Osteoblast (primary cell): Measurements from ENCODE around the gene NR2E1. TPM values are rescaled to one million over a fixed set of nuclear protein-coding genes. Genes with fewer than 3 reads are reported as not detected.

Experiments used
- DNase-seq: peaks from one replicate; pipeline ENCODE4 v3.0.0; 2011; ENCODE audit warnings: low spot score, mixed read lengths; ENCODE audit not compliant: insufficient read length; ENCODE audit errors: missing footprints
- H2AFZ ChIP-seq: 2 replicates; pipeline ENCODE4 v1.6.0; 2011; ENCODE audit warnings: mild to moderate bottlenecking, low read length
- H3K27ac ChIP-seq: 2 replicates; pipeline ENCODE4 v1.5.1; 2011; ENCODE audit warnings: mild to moderate bottlenecking, low read depth, low read length, moderate library complexity
- H3K27me3 ChIP-seq: 2 replicates; pipeline ENCODE4 v1.6.0; 2012; ENCODE audit warnings: mild to moderate bottlenecking, control low read depth, inconsistent platforms, low read length, moderate library complexity; ENCODE audit not compliant: insufficient read depth
- H3K36me3 ChIP-seq: 2 replicates; pipeline ENCODE4 v1.5.1; 2011; ENCODE audit warnings: mild to moderate bottlenecking, low read length, control low read depth, moderate library complexity; ENCODE audit not compliant: insufficient read depth
- H3K4me1 ChIP-seq: 2 replicates; pipeline ENCODE4 v1.5.1; 2011; ENCODE audit warnings: mild to moderate bottlenecking, low read length, control low read depth, moderate library complexity; ENCODE audit not compliant: insufficient read depth
- H3K4me2 ChIP-seq: 2 replicates; pipeline ENCODE4 v1.6.0; 2011; ENCODE audit warnings: mild to moderate bottlenecking, low read length; ENCODE audit not compliant: insufficient read depth
- H3K4me3 ChIP-seq: fragments of 200-600 bp; sonication (generic); 3 replicates; pipeline ENCODE4 v1.5.1; 2012; ENCODE audit warnings: mild to moderate bottlenecking, low read length, inconsistent platforms; ENCODE audit not compliant: insufficient read depth
- H3K79me2 ChIP-seq: 2 replicates; pipeline ENCODE4 v1.6.0; 2012; ENCODE audit warnings: mild to moderate bottlenecking, low read length, control low read depth, inconsistent platforms; ENCODE audit not compliant: insufficient read depth
- H3K9me3 ChIP-seq: 2 replicates; pipeline ENCODE4 v1.5.1; 2011; ENCODE audit warnings: low read depth, low read length, control low read depth
- H4K20me1 ChIP-seq: 2 replicates; pipeline ENCODE4 v1.6.0; 2012; ENCODE audit warnings: mild to moderate bottlenecking, low read length, control low read depth; ENCODE audit not compliant: insufficient read depth
- total RNA-seq: library from RNA; depleted of rRNA; stranded (reverse); fragments of >200 nt; gene quantifications from 2 replicates; pipeline ENCODE4 v1.2.3, GENCODE V29; 2012
- TF ChIP-seq, protein P1 (sequence below): IDR thresholded peaks from 2 replicates; pipeline ENCODE4 v1.5.1; 2011; ENCODE audit warnings: mild to moderate bottlenecking, low read depth, low read length, moderate library complexity; ENCODE audit errors: extremely low read depth

NR2E1 gene
- total RNA-seq, 1 donor, result not detected

DNA sequence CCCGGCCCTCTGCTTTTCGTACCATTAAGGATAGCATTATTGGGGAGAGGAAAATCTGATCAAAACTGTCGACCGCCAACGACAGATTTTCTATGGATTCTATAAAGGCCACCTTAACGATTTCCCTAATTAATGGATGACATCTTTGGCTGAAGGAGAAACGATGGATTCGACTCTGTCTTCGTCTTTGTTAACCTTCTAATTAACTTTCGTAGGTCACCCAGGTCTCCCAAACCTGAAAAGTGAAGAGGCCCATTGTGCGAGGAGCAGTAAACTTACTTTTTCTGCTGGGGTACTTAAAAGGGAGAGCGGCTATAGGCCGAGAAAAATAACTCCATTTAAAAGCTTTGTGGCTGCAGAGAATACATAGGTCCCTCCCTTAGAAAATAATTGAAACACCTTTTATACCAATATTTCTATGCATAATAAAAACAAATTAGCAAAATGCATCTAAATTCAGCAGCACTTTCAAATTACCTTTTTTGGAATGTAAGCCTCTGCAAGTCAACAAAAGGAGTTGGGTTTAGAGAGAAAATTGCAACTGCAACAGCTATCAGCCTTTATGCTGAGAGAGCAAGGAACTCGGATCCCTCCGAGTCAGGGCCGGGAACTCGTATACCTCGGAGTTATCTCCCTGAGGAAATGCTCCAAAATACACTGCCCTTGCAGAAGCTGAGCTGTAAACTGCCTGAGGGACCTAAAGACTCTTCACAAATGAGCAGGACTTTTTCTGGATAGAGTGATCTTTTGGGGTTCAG, 31.4 kb upstream of the NR2E1 start:
- H3K79me2 ChIP-seq, result no peaks in the 10 kb centered on the region
- H3K36me3 ChIP-seq, result no peaks in the 10 kb centered on the region
- no peak for DNase-seq
- H3K4me2 ChIP-seq, result peak overlapping the region; percentile 81
- no peak overlapping the region for H2AFZ ChIP-seq
- no peaks in the 10 kb centered on the region for H4K20me1 ChIP-seq
- TF ChIP-seq, protein P1, sequence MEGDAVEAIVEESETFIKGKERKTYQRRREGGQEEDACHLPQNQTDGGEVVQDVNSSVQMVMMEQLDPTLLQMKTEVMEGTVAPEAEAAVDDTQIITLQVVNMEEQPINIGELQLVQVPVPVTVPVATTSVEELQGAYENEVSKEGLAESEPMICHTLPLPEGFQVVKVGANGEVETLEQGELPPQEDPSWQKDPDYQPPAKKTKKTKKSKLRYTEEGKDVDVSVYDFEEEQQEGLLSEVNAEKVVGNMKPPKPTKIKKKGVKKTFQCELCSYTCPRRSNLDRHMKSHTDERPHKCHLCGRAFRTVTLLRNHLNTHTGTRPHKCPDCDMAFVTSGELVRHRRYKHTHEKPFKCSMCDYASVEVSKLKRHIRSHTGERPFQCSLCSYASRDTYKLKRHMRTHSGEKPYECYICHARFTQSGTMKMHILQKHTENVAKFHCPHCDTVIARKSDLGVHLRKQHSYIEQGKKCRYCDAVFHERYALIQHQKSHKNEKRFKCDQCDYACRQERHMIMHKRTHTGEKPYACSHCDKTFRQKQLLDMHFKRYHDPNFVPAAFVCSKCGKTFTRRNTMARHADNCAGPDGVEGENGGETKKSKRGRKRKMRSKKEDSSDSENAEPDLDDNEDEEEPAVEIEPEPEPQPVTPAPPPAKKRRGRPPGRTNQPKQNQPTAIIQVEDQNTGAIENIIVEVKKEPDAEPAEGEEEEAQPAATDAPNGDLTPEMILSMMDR, result no peak
- no peaks in the 10 kb centered on the region for H3K9me3 ChIP-seq
- peaks cover 24% of the 10 kb centered on the region for H3K27me3 ChIP-seq
- H3K27ac ChIP-seq, result no peak overlapping the region
- peak overlapping the region; percentile 66 for H3K4me3 ChIP-seq
- peaks cover 3% of the 10 kb centered on the region for H3K4me1 ChIP-seq

DNA sequence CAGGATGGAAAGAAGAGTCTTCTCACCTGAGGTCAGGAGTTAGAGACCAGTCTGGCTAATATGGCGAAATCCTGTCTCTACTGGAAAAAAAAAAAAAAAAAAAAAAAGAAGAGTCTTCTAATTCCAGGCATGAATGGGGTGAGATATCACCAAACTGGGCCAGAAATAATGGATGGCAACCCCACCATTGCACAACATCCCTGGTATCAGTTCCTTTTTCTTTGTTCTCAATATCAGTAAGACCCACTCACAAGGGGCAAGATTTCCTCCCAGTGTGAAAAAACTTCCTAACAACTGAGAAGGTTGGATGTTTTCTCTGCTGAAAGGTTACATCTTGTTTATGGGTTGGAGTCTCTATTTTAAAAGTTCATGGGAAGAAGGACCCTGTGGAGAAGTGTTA, 23.6 kb upstream of the NR2E1 start:
- DNase-seq, result no peak
- TF ChIP-seq, protein P1, result no peak
- H3K4me3 ChIP-seq, result no peak overlapping the region

DNA sequence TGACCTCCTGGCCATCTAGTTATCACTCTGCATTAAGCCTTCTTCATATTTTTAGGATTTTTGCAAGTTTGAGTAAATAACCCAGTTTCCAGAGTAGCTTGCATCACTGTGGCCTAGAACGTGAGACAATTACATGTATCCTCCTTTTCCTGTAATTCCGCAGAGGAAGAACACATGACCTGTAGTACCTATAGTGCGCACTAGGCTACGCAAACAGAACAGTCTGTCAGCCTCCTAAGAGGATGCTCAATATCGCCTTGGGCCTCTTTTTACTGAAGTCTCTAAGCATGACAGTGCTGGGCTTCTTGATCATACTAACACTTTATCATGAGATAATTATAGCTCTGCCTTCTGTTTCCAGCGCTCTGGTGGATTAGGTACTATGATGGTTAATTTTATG, 20.2 kb upstream of the NR2E1 start:
- H4K20me1 ChIP-seq, result no peaks in the 10 kb centered on the region
- TF ChIP-seq, protein P1, result no peak

More for the DNA sequence above, 23.6 kb upstream of the NR2E1 start:
- Histone ChIP-seq H2AFZ (no peak overlapping the region), H3K4me2 (no peak overlapping the region), H4K20me1 (no peaks in the 10 kb centered on the region), H3K4me1 (no peaks in the 10 kb centered on the region), H3K27ac (no peak overlapping the region), H3K27me3 (peaks cover 30% of the 10 kb centered on the region), H3K79me2 (no peaks in the 10 kb centered on the region), H3K36me3 (no peaks in the 10 kb centered on the region), H3K9me3 (no peaks in the 10 kb centered on the region)

DNA sequence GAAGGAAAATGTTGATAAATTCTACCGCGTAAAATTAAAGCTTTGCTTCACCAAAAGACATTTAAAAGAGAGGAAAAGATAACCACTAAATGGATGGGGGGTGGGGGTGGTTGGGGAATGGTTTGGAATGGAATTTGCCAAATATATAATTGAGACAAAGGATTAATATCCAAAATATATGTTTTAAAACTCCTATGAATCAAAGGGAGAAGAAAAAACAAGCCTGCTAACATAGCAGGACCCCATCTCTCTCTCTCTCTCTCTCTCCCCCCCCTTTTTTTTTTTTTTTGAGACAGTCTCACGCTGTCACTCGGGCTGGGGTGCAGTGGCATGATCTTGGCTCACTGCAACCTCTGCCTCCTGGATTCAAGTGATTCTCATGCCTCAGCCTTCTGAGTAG, 13.4 kb upstream of the NR2E1 start:
- TF ChIP-seq, protein P1, result no peak
- peaks cover 62% of the 10 kb centered on the region for H3K27me3 ChIP-seq
- no peaks in the 10 kb centered on the region for H4K20me1 ChIP-seq
- DNase-seq, result no peak
- H2AFZ ChIP-seq, result no peak overlapping the region
- H3K79me2 ChIP-seq, result no peaks in the 10 kb centered on the region
- H3K27ac ChIP-seq, result no peak overlapping the region
- H3K4me2 ChIP-seq, result no peak overlapping the region
- H3K36me3 ChIP-seq, result no peaks in the 10 kb centered on the region
- H3K4me3 ChIP-seq, result no peak overlapping the region
- no peaks in the 10 kb centered on the region for H3K9me3 ChIP-seq
- no peaks in the 10 kb centered on the region for H3K4me1 ChIP-seq

More for the DNA sequence above, 20.2 kb upstream of the NR2E1 start:
- Histone ChIP-seq H3K4me1 (no peaks in the 10 kb centered on the region), H3K4me2 (no peak overlapping the region), H3K36me3 (no peaks in the 10 kb centered on the region), H2AFZ (no peak overlapping the region), H3K9me3 (no peaks in the 10 kb centered on the region), H3K4me3 (no peak overlapping the region), H3K27me3 (peaks cover 37% of the 10 kb centered on the region), H3K27ac (no peak overlapping the region), H3K79me2 (no peaks in the 10 kb centered on the region)
- no peak for DNase-seq
